Liver (tissue), 3 donors: Measurements from ENCODE around the gene PRSS33.

ENCODE experiments used
- CTCF ChIP-seq: fragments of 150-350 bp; IDR thresholded peaks from 2 replicates; pipeline ENCODE4 v1.5.1; 2017; ENCODE audit warnings: improper control_type of control experiment, low read depth, low read length; ENCODE audit not compliant: missing input control
- EGR1 ChIP-seq, 2 donors: IDR thresholded peaks; 2 replicates each; pipeline ENCODE4 v1.6.1; 2016 to 2018; ENCODE audit warnings: antibody characterized with exemption in 2 of 2, low read depth in 2 of 2
- GABPA ChIP-seq, 2 donors: IDR thresholded peaks in 1 of 2; conservative IDR thresholded peaks in 1 of 2; 2 replicates each; pipeline ENCODE4 v1.6.1; 2016; ENCODE audit warnings: antibody characterized with exemption in 2 of 2, mild to moderate bottlenecking in 1 of 2, moderate library complexity in 1 of 2
- HNF4A ChIP-seq, 2 donors: conservative IDR thresholded peaks; 2 replicates each; pipeline ENCODE4 v1.6.1; 2016; ENCODE audit warnings: antibody characterized with exemption in 2 of 2, mild to moderate bottlenecking in 2 of 2
- JUND ChIP-seq, 2 donors: IDR thresholded peaks; 2 replicates each; pipeline ENCODE4 v1.6.1; 2016; ENCODE audit warnings: antibody characterized with exemption in 2 of 2
- RAD21 ChIP-seq, 2 donors: IDR thresholded peaks; 2 replicates each; pipeline ENCODE4 v1.6.1; 2016; ENCODE audit warnings: antibody characterized with exemption in 2 of 2, mild to moderate bottlenecking in 2 of 2
- REST ChIP-seq: IDR thresholded peaks from 2 replicates; pipeline ENCODE4 v1.6.1; 2016; ENCODE audit warnings: antibody characterized with exemption, mild to moderate bottlenecking
- RXRA ChIP-seq, 2 donors: IDR thresholded peaks; 2 replicates each; pipeline ENCODE4 v1.6.1; 2017 to 2018; ENCODE audit warnings: antibody characterized with exemption in 2 of 2, mild to moderate bottlenecking in 1 of 2
- SP1 ChIP-seq: IDR thresholded peaks from 2 replicates; pipeline ENCODE4 v1.6.1; 2018; ENCODE audit warnings: antibody characterized with exemption, mild to moderate bottlenecking
- TAF1 ChIP-seq: conservative IDR thresholded peaks from 2 replicates; pipeline ENCODE4 v1.6.1; 2016; ENCODE audit warnings: antibody characterized with exemption, mild to moderate bottlenecking
- YY1 ChIP-seq: IDR thresholded peaks from 2 replicates; pipeline ENCODE4 v1.6.1; 2016; ENCODE audit warnings: antibody characterized with exemption, mild to moderate bottlenecking
- donor health status: healthy.
- donor health status: healthy.

GRCh38 chr16:2822158-2822495 is 34.8 kb upstream of the PRSS33 start:
- TF ChIP-seq CTCF (no peak), SP1 (no peak), REST (no peak), JUND (IDR thresholded peaks at IDR 0.05) (no peak), HNF4A (conservative IDR thresholded peaks at IDR 0.05) (no peak), TAF1 (no peak), RXRA (IDR thresholded peaks at IDR 0.05) (no peak), YY1 (no peak), GABPA (IDR thresholded peaks at IDR 0.05 in 1 of 2, conservative IDR thresholded peaks at IDR 0.05 in 1 of 2) (no peak), EGR1 (IDR thresholded peaks at IDR 0.05; ENCODE audit: low read depth in 2 of 2) (no peak), RAD21 (IDR thresholded peaks at IDR 0.05) (no peak)
